SK-N-SH (cell line): Measurements from ENCODE around the gene SKIDA1. TPM values are rescaled to one million over a fixed set of nuclear protein-coding genes. Genes with fewer than 3 reads are reported as not detected.

Experiments
- CTCF ChIA-PET: fragments of 300-600, 350-600 bp; formaldehyde crosslinking; extraction: SDS; loops from one replicate; lab custom pipeline; 2021; lab: Yijun Ruan, JAX
- POLR2A ChIA-PET: fragments of 350-600 bp; sonication (Branson Sonifier 250); formaldehyde crosslinking; extraction: SDS; loops from one replicate; lab custom pipeline; 2020; ENCODE audit warnings: antibody characterized with exemption, inconsistent platforms; lab: Yijun Ruan, JAX
- DNase-seq: peaks from one replicate; pipeline ENCODE4 v3.0.0; 2012
- H2AFZ ChIP-seq: fragments of 200-600 bp; sonication (generic); 2 replicates; pipeline ENCODE4 v1.8.1; 2016; ENCODE audit warnings: antibody characterized with exemption, mild to moderate bottlenecking, low read depth
- H3F3A ChIP-seq: fragments of 200-600 bp; sonication (generic); replicated peaks from 2 replicates; pipeline ENCODE3; 2016; ENCODE audit warnings: antibody characterized with exemption, mild to moderate bottlenecking; ENCODE audit not compliant: insufficient read depth
- H3K27ac ChIP-seq, 2 experiments: fragments of 200-500 bp in 1 of 2; fragments of 200-600 bp in 1 of 2; sonication (Bioruptor generic) in 1 of 2; sonication (generic), shearing (Covaris generic) in 1 of 2; 2 replicates each; pipeline versions ENCODE4 v1.5.1 to v1.6.1; 2014 to 2016; ENCODE audit warnings: low read depth in 2 of 2, inconsistent platforms in 1 of 2, low read length in 1 of 2, mild to moderate bottlenecking in 1 of 2, mixed read lengths in 1 of 2
- H3K27me3 ChIP-seq: fragments of 200-600 bp; sonication (generic), shearing (Covaris generic); 2 replicates; pipeline ENCODE4 v1.6.1; 2016; ENCODE audit warnings: mixed run types; ENCODE audit not compliant: insufficient read depth
- H3K36me3 ChIP-seq, 2 experiments: fragments of 200-500 bp in 1 of 2; fragments of 200-600 bp in 1 of 2; sonication (Bioruptor generic) in 1 of 2; sonication (generic) in 1 of 2; replicated peaks in 1 of 2; 2 replicates each; pipeline versions ENCODE3 to v1.5.1; 2014 to 2016; ENCODE audit warnings: low read length in 1 of 2, mild to moderate bottlenecking in 1 of 2; ENCODE audit not compliant: insufficient read depth in 2 of 2, control insufficient read depth in 1 of 2
- H3K4me1 ChIP-seq, 2 experiments: fragments of 200-500 bp in 1 of 2; fragments of 200-600 bp in 1 of 2; sonication (Bioruptor generic) in 1 of 2; sonication (generic), shearing (Covaris generic) in 1 of 2; 2 replicates each; pipeline versions ENCODE4 v1.5.1 to v1.6.1; 2014 to 2016; ENCODE audit warnings: low read depth in 1 of 2, low read length in 1 of 2, mixed run types in 1 of 2; ENCODE audit not compliant: insufficient read depth in 2 of 2, control insufficient read depth in 1 of 2
- H3K4me2 ChIP-seq: fragments of 200-600 bp; sonication (generic), shearing (Covaris generic); 2 replicates; pipeline ENCODE4 v1.6.1; 2017; ENCODE audit warnings: mixed run types
- H3K4me3 ChIP-seq, 2 experiments: fragments of 200-500 bp in 1 of 2; fragments of 200-600 bp in 1 of 2; sonication (Bioruptor generic) in 1 of 2; sonication (generic), shearing (Covaris generic) in 1 of 2; 2 replicates each; pipeline versions ENCODE4 v1.5.1 to v1.8.1; 2014 to 2016; ENCODE audit warnings: low read depth in 2 of 2, inconsistent platforms in 1 of 2, low read length in 1 of 2, mild to moderate bottlenecking in 1 of 2, mixed read lengths in 1 of 2, moderate library complexity in 1 of 2
- H3K79me2 ChIP-seq: fragments of 200-600 bp; sonication (generic); 2 replicates; pipeline ENCODE4 v1.8.1; 2017; ENCODE audit warnings: mild to moderate bottlenecking; ENCODE audit not compliant: insufficient read depth
- H3K9ac ChIP-seq: fragments of 200-600 bp; sonication (generic); 2 replicates; pipeline ENCODE4 v1.6.1; 2017; ENCODE audit warnings: mixed run types
- H3K9me2 ChIP-seq: fragments of 200-600 bp; sonication (generic); 2 replicates; pipeline ENCODE4 v1.6.1; 2017; ENCODE audit warnings: mixed run types
- H3K9me3 ChIP-seq: fragments of 200-600 bp; sonication (generic); 2 replicates; pipeline ENCODE4 v1.6.1; 2017; ENCODE audit warnings: mixed run types, mild to moderate bottlenecking, moderate library complexity
- H4K20me1 ChIP-seq: fragments of 200-600 bp; sonication (generic); 2 replicates; pipeline ENCODE4 v1.6.1; 2017; ENCODE audit warnings: mild to moderate bottlenecking, mixed run types; ENCODE audit not compliant: insufficient read depth
- CHD2 ChIP-seq: fragments of 150-350 bp; IDR thresholded peaks from 2 replicates; pipeline ENCODE4 v1.6.1; 2018; ENCODE audit warnings: low read length; ENCODE audit not compliant: partially characterized antibody
- EZH2phosphoT487 ChIP-seq: fragments of 200-600 bp; sonication (generic); IDR thresholded peaks from 2 replicates; pipeline ENCODE4 v1.6.1; 2017; ENCODE audit warnings: low read depth, mixed run types, mild to moderate bottlenecking, antibody characterized with exemption, moderate library complexity, borderline replicate concordance
- FOXJ3 ChIP-seq: sonication (generic); formaldehyde crosslinking; IDR thresholded peaks from 2 replicates; pipeline ENCODE4 v1.5.1; 2020; ENCODE audit warnings: mild to moderate bottlenecking, missing genetic modification reagents
- GABPA ChIP-seq: IDR thresholded peaks from 2 replicates; pipeline ENCODE4 v1.4.0; 2012; ENCODE audit warnings: low read depth, mild to moderate bottlenecking
- JUND ChIP-seq: IDR thresholded peaks from 2 replicates; pipeline ENCODE4 v1.4.0; 2012
- MAX ChIP-seq: IDR thresholded peaks from 2 replicates; pipeline ENCODE4 v1.4.0; 2012; ENCODE audit warnings: low read depth
- MXI1 ChIP-seq: IDR thresholded peaks from 2 replicates; pipeline ENCODE4 v1.6.1; 2012; ENCODE audit warnings: mild to moderate bottlenecking, low read depth, low read length, improper control_type of control experiment
- NRF1 ChIP-seq: IDR thresholded peaks from 2 replicates; pipeline ENCODE4 v1.6.1; 2012; ENCODE audit warnings: low read depth, mild to moderate bottlenecking, low read length
- PBX3 ChIP-seq: IDR thresholded peaks from 2 replicates; pipeline ENCODE4; 2012
- SMC3 ChIP-seq: IDR thresholded peaks from 2 replicates; pipeline ENCODE4 v1.6.1; 2012; ENCODE audit warnings: low read depth, low read length, improper control_type of control experiment
- TAF1 ChIP-seq: IDR thresholded peaks from 2 replicates; pipeline ENCODE4 v1.6.1; 2012; ENCODE audit warnings: low read depth, mild to moderate bottlenecking, low read length, moderate library complexity, borderline replicate concordance
- TEAD4 ChIP-seq: IDR thresholded peaks from 2 replicates; pipeline ENCODE4 v1.4.0; 2012; ENCODE audit warnings: mild to moderate bottlenecking, borderline replicate concordance; ENCODE audit not compliant: insufficient read depth
- USF1 ChIP-seq: IDR thresholded peaks from 2 replicates; pipeline ENCODE4 v1.4.0; 2012; ENCODE audit warnings: low read depth, borderline replicate concordance
- YY1 ChIP-seq: IDR thresholded peaks from 2 replicates; pipeline ENCODE4 v1.4.0; 2012; ENCODE audit warnings: low read depth, mild to moderate bottlenecking
- ZBTB33 ChIP-seq: IDR thresholded peaks from 2 replicates; pipeline ENCODE4 v1.4.0; 2012; ENCODE audit warnings: low read depth, borderline replicate concordance
- WGBS: methylation state at CpG from one replicate; pipeline ENCODE4 v1.1.6; 2017; ENCODE audit warnings: low lambda C conversion rate; 5-methylcytosine and 5-hydroxymethylcytosine counted together
- polyA plus RNA-seq, 3 experiments: library from polyadenylated mRNA; depleted of rRNA; stranded (reverse); fragments of >200 nt; gene quantifications; 2 replicates each; pipeline ENCODE4 v1.2.3, GENCODE V29; 2012

The SKIDA1 gene
- polyA plus RNA-seq, 1 of the 3 experiments (the other 2 are of a cell fraction), result 0.38 TPM

GRCh38 chr10:21531164-21531563 lies 5.7 kb upstream of the SKIDA1 start (continued):
- TF ChIP-seq ZBTB33 (no peak), TEAD4 (no peak), CHD2 (no peak), MXI1 (no peak), TAF1 (no peak), PBX3 (no peak), YY1 (no peak)

- Histone ChIP-seq H3K4me1 (peaks cover 13 to 32% of the 10 kb centered on the region in 2 experiments; a peak in 3 of 4 replicates), H3K9ac (no peak overlapping the region), H3K27ac (peak overlapping the region; percentile 64 to 94; a peak in 3 of 4 replicates), H3K9me3 (no peaks in the 10 kb centered on the region), H3K27me3 (no peaks in the 10 kb centered on the region), H4K20me1 (peaks cover 4% of the 10 kb centered on the region; the same call in 1 of the 2 replicates), H3K9me2 (no peaks in the 10 kb centered on the region), H3K36me3 (no peaks in the 10 kb centered on the region), H3F3A (peaks cover 46% of the 10 kb centered on the region), H3K4me2 (no peak overlapping the region), H3K4me3 (no peak overlapping the region), H2AFZ (peak overlapping the region; percentile 43), H3K79me2 (peaks cover 43% of the 10 kb centered on the region)
- 38% methylated on average over 1 of the region's 1 CpG for WGBS
- no peak for DNase-seq
- ChIA-PET CTCF (interaction anchor here (0.7 to 2.8 kb wide), 4 partner anchors 12 to 359 kb away, joined by 3 to 16 read pairs (median 7); no protein-coding TSS in a partner anchor), POLR2A (interaction anchor here (3.4 kb wide), 1 partner anchor 34 kb away, joined by 16 read pairs; no protein-coding TSS in a partner anchor)
- TF ChIP-seq ZBTB33 (no peak), GABPA (no peak), SMC3 (no peak), CHD2 (no peak), JUND (no peak), EZH2phosphoT487 (no peak), MAX (no peak), PBX3 (no peak), FOXJ3 (CRISPR knock-in tag) (no peak), USF1 (no peak), NRF1 (no peak)
Measured at GRCh38 chr10:21530641-21531040, 5.2 kb upstream of the SKIDA1 start.
